22Rv1 (cell line): ENCODE measurements around the gene MACF1.

Experiments used
- CTCF ChIP-seq: fragments of 450-650 bp; IDR thresholded peaks from 2 replicates; pipeline ENCODE4 v1.5.1; 2017; ENCODE audit warnings: mild to moderate bottlenecking
- ZFX ChIP-seq: fragments of 450-650 bp; IDR thresholded peaks from 2 replicates; pipeline ENCODE4 v1.6.1; 2017; ENCODE audit warnings: antibody characterized with exemption, borderline replicate concordance

DNA sequence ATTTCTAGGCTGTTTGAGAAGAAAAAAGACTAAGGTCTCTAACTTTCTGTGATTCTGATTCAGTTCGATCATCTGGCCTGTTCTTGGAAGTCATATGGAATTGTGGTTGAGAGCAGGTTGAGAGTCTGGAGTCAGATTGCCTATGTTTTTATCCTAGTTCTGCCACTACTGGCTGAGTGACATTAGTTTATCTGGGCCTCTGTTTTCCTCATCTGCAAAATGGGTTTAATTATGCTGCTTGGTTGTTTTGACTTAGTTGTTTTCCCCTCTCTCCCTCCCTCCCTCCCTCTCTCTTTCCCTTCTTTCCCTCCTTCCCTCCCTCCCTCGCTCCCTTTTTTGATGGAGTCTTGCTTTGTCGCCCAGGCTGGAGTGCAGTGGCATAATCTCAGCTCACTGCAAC is 6.2 kb downstream of the MACF1 start:
- no peak for TF ChIP-seq CTCF
- no peak for TF ChIP-seq ZFX
